HG03196 (cell line): Measurements from ENCODE around the gene NSUN3.
"Not testable (repeated sequence)": the region's sequence is repeated elsewhere in the genome, so short reads cannot be mapped to it uniquely, and the experiment has no call there.

Experiments
- ATAC-seq: cut with Tn5 transposase; IDR thresholded peaks from one replicate; pipeline ENCODE4 v1.9.1; 2021; ENCODE audit not compliant: unreplicated experiment

Gene NSUN3

DNA sequence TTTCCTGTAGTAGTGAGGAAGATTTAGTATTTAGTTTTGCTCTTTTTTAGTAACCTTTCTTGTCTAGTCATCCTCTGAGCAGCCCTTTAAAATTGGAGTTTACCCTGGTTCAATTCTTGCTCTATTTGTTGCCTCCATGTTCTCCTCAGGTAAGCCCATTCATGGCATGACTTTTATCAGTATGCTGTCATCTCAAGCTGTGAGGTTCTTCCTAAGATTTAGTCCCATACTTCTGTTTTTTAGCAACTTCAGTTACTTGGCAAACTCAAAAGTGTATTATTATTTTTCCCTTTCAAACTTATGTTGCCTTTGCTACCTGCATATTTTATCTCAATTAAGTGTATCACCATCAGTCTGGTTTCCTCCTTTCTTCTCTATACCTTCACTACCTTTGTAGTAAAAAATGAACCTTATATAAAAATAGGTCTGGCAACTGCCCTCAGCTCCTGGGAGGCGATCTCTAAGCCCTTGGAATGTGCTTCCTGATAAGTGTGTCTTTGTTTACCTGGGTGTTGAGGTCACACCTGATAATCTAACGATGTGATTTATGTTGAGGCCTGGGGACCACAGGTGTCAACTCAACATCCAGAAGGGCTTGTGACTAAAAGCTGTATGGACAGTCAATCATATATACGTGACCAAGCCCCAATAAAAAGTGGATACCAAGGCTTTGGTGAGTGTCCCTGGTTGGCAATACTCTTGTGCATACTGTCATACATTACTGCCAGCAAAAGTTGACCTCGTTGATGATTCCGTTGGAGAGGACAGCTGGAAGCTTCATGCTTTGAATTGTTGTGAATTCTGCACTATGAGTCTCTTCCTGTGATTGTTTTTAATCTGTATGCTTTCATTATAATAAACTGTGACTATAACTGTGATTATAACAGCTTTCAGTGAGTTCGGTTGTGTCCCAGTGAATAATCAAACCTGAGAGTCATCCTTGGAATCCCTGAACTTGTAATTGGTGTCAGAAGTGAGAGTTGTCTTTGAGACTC, 3.9 kb downstream of the NSUN3 start:
- ATAC-seq = no peak

DNA sequence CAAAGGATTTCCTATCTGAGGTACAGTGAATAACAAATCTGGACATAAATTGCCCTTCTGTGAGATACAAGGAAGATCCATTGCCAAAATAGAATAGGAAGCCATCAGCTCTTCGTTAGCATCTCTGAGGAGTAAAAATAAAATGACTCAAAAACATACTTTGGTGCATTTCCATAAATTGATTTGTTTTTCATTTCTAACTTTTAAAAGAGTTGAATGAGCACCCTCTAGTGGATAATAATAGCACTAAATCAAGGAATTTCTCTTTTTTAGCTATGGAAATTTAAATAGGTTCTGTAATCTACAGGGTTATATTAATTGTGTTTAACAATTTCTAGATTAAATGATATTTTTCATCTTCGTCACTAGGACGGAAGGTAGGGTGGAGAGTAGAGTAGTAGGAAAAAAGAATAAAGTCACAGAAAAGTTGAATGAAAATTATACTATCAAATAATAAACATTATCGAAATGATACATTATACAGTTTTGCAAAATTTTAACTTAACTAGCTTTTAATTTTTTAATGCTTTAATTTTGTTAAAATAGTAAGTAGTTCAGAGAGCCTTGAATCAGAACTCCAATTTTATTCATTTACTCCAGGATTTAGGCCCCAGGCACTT, 6.4 kb downstream of the NSUN3 start:
- no peak for ATAC-seq

DNA sequence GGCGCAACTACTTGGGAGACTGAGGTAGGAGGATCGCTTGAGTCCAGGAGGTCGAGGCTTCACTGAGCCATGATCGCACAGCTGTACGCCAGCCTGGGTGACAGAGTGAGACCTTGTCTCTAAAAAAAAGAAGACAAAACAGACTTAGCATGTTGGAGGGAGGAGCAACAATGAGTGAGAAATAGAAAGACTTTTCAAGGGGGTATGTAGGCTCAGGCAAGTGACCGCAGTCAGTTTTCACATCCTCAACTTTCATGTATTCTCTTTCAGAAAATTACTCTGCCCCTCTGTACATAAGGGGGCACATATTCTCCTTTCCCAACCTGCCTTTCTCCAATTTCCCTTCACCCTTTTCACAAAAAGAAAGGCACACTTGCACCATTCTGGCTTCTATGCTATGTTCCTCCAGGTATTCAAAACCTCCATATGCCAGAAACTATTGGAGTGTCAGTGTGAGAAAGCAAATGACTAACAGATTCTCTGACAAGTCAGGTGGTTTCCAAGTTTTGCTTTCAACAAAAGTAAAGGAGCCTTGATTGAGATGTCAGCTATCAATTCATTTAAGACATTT, 7.6 kb downstream of the NSUN3 start:
- ATAC-seq = peak; percentile 49

DNA sequence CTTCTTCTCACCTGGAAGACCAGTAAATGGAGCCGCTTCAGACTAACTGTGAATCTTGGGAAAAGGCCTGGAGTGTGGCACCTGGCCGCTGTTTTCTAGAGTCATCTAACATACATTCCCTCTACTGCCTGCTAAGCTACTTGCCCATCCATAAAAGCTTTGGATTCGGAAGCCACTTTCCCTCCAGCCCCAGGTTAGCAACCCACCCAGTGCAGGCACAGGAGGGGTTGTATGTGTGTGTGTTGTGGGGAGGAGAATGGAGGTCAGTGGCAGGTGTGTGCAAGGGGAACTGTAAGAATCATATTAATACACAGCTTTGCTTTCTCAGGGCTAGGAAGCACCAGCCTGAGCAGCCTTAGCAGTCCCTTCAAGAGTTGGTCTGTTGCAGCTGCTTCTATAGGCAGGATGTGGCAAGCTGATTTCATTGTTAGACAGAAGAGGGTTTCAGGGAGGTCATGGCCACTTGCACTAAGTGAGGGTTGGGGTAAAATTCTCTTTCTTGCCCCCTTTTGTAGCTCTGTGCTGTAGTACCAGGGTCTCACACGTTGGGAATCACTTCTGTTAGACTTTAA, 8.9 kb downstream of the NSUN3 start:
- ATAC-seq = peak; percentile 74

DNA sequence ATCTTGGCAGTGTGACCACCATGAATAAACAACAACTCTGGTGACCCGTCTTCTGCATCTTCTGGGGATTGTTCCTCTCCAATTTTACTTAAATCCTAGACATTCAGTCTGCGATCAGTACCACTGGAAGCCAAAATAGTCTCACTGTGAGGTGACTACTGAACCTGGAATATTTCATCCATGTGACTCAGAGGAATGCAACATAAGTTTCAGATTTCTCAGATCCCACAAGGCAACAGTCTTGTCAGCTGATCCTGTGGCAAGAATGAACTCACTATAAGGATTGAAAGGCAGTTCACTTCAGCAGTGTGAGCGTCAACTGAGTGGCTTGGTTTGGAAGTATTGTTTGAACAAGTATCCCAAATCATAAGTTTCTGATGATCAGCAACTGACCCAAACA, 13.2 kb downstream of the NSUN3 start:
- no peak for ATAC-seq

DNA sequence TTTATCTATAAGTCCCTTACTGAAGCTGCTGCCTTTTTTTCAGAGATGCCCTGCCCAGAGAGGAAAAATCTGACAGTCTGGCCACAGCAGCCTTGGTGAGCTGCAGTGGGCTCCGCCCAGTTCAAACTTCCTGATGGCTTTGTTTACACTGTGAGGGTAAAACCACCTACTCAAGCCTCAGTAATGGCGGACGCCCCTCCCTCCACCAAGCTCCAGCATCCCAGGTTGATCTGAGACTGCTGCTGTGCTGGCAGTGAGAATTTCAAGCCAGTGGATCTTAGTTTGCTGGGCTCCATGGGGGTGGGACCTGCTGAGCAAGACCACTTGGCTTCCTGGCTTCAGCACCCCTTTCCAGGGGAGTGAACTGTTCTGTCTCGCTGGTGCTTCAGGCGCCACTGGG, 17.7 kb downstream of the NSUN3 start:
- ATAC-seq = not testable (repeated sequence)

DNA sequence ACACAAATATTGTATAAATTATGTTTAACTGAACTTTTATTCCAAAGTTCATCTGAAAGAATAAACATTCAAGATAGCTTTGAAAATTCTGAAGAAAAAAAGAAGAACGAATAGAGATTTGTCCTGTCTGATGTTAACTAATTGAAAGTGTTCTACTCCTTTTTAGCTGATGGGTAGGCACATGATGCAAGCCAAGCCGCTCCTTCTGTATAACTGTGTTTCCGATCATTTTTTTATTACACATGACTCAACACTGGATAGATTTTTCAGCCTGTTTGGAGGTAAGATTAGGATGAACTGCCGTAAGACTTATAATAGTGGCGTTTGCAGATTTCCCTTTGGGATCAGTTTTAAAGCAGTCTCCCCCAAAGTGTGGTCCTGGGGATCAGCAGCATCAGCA, 19.0 kb downstream of the NSUN3 start:
- no peak for ATAC-seq

DNA sequence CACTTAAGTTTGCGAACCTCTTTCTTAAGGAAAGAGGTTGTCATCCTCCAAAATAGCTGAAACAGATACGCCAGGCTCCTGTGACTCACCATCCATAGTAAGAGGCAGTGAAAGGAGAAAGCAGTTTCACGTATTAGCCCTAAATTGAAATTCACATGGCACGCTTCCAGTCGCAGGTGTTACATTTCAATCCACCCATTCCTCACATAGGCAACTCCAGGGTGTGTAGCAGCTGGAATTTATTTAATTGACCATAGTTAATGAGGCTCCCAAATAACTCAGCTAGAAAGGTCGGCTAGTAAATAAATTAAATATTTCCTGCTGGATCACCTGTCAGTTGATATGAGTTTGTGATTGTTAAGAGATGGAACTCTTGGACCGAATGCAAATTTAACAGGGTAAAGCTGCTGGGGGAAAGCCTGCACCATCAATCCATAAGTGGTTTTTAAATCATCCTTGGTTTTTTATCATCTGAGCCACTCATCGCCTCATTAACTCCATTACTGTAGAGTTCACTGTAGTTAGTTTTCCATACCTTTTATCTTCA, 19.6 kb downstream of the NSUN3 start:
- no peak for ATAC-seq

DNA sequence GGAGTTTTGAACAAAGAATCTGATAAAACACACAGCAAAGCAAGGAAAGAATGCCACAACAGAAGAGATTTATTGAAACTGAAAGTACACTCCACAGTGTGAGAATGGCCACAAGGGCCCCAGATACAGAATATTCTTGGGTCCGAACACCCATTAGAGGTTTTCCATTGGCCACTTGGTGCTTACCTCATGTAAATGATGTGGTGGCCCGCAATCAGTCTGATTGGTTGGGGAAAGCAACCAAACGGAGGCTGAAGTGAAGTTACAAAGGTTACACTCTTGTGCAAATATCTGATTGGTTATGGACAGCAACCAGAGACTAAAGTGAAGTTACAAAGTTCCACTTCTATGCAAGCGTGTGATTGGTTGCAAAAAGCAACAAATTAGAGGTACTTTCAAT, 20.4 kb downstream of the NSUN3 start:
- ATAC-seq = no peak

DNA sequence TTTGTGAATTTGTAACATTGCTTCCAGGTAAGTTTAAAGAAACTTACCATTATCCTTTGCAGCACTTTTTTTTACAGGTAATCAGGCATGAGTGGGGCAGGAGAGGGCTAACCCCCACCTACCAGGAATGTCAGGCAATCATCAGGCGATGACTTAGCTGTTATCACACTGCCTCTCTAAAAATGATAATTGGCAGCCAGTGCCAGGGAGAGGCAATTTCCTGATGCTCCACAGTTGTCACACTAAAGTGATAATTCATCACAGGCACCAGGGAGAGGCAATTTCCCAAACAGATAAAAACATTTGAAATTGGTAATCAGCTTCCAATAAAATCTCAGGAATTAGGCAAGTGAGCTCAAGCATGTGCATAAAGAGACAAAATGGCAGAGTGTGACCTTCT, 26.3 kb downstream of the NSUN3 start:
- no peak for ATAC-seq

DNA sequence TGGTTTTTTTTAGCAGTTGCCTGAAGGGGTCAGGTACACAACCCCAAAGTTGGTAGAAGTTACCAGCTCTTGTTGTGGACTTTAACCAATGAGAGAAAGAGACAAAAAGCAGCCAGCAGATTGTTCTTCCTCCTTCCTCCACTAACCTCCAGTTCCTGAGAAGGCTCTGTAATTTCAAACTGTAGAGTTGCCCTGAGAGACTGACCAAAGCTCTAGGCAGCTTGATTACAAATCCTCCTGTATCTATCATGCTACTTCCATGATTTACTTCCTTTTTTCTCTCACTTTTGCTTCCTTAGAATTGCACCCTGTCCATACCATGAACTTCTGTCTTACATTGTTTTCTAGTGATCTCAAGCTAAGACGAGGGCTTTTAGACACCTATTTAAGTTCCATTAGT, 29.2 kb downstream of the NSUN3 start:
- ATAC-seq = no peak

DNA sequence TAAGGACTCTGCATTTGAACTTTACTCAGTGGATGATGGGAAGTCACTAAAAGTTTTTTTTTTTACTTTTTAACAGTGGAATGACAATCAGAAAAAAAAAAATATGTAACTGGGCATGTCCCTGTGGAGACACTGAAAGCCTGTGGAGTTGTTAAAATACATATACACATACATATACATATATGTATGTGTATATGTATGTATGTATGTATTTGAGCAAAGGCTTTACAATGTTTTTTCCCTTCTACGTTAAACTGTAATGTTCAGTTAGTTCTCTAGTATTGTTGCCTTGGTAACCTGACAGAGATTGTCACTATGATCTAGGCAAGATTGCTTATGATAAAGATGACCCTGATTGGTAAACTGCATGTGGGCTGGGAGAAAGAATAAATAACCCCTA, 30.3 kb downstream of the NSUN3 start:
- no peak for ATAC-seq

DNA sequence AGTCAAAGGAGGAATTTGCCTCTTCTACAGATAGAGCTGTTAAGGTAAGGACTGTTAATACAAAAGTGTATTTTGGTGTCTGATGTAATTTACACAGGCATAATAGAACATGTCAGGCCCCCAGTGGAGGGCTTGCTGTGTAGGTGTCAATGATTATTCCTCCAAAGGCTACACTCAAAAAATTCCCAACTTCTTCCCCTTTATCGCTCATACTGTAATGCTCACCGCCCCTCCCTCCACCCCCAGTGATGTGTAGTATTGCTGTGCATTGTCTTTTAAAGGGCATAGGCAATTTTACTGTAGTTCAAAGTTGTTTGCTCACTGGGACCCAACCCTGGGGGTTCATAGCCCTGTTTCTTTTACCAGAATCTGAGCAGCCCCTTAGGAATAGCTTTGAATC, 32.2 kb downstream of the NSUN3 start:
- ATAC-seq = no peak

DNA sequence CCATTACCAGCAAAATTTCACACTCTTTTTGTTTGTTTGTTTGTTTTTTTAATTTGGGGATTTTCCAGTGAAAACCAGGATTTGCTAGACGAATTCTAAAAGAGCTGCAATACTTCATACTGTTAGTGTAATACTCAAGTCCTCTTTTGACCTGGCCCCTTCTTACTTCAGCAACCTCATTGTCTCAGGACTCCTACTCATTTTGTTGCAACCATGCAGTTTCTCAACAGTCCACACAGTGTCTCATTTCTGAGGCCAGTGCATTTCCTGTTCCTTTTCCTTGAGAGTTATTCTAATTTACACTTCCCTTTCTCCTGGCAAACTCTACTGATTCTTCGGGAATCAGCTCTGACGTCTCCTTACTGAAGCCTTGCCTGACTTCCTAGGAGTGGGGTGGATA, 35.6 kb downstream of the NSUN3 start:
- ATAC-seq = no peak

DNA sequence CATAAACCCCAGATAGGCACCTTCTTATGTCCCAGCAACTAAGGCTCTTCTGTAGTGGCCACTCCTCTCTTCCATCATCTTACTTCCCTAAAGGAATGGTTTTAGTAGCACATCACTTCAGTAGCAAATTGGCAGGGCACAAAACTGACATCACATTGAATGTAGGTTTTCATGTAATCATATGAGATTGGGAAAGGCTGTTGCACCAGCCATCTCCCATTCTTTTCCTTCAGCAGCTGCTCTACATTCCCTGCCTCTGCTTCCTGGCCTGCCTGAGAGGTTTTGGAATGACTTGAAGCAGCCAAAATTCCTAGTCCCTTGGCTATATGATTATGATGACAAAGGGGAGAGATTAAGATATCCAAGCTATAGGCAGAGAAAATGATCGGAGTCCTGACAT, 36.5 kb downstream of the NSUN3 start:
- ATAC-seq = no peak

DNA sequence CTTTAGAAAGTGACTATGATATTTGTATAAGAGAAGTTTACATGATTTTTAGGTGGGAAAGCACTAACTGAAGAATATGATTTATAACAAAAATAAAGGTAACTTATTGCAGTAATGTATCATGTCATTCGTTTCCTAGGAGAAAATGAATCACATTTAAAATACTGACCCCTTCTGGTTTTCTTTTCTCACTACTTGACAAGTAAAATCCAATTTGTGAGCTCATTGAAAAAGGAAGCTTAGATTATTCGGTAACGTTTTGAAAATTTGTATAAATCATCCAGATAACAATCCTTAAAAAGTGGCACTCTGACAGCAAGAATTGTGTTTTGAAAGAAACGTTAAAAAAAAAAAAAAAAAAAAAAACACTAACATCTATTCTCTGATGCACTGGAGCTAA, 39.0 kb downstream of the NSUN3 start:
- ATAC-seq = no peak

DNA sequence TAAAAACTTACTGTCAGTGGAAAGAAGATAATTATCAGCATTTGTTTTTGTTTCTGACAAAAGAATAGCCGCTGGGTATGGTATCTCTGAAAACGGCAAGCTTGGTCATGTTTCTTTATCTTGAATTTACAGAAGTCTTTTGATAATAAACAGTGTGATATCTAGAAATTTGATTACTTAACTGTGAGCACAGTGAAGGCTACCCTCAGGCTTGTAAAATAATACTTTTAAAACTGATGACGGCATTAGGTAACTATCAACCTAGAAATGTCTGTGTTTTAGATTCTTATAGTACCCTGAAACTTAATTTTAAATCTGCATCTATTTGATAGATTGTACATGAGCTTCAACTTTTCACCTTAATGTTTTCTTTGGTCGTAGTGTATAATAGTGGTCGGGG, 43.4 kb downstream of the NSUN3 start:
- no peak for ATAC-seq

DNA sequence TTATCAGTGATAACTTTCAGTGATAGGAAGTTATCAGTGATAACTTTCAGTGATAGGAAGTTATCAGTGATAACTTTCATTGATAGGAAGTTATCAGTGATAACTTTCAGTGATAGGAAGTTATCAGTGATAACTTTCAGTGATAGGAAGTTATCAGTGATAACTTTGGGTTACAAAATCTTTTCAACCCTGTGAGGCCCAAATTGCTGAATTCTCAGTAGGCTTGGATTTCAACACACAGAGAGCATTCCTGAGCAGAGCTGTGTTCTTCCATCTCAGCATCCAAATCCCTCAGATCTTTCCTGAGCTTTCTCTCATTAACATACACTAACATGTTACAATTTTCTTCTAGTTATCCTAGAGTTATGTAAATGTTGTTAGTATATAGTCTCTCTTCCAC, 47.4 kb downstream of the NSUN3 start:
- not testable (repeated sequence) for ATAC-seq

DNA sequence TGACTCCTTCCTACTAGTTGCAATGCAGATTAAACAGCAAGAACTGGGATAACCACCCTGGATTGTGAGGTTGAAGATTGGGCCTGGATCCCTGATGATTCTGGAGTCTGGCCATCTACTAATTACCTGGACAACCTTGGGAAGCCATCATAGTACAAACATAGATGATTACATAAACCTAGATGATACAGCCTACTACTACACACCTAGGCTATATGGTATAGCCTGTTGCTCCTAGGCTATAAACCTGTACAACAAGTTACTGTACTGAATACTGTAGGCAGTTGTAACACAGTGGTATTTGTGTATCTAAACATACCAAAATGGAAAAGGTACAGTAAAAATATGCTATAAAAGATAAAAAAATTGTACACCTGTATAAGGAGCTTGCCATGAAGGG, 48.0 kb downstream of the NSUN3 start:
- ATAC-seq = no peak

DNA sequence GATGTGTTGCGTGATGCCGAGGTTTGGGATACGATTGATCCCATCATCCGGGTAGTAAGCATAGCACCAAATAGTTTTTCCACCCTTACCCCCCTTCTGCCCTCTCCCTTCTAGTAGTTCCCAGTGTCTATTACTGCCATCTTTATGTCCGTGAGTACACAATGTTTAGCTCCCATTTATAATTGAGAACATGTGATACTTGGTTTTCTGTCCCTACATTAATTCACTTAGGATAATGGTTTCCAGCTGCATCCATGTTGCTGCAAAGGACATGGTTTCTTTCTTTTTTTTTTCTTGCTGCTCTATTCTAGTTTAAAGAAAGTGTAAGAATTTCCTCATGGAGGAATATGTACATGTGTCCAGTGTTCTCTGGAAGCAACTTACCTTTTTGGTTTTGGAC, 51.8 kb downstream of the NSUN3 start:
- no peak for ATAC-seq

DNA sequence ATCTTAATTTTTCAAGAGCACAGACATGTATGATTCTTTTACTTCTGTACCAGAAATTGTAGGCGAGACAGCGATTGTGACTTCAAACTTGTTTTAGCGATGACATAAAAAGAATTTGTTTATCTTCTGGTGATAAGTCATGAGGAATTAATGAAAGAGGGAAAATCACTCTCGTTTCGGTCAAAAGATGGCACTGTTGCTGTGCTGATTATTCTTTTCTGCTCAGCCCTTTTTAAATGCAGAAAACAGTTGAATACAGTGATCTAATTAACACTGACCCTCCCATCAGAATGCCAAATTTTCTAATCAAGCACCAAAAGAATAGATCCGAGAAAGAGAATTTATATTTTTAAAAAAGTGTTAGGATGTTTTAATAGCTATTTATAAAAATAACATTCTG, 52.6 kb downstream of the NSUN3 start:
- ATAC-seq = no peak

DNA sequence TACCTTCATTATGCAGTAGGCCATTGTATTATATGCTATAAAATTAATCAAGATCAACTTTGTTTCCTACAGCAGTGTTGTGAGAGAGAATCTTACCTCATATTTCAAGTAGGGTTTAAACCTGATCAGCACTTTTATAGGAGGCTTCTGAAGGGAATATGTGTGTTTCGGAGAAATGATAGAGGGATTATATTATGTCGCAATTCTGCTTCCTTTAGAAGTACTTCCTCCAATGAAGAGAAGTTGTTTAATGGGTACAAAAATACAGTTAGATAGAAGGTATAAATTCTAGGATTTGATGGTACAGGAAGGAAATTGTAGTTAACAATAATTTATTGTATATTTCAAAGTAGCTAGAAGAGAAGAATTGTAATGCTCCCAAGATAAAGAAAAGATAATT, 54.9 kb downstream of the NSUN3 start:
- no peak for ATAC-seq
